Measurements from ENCODE around the gene FAM149A.

The FAM149A gene

GRCh38 chr4:186203406-186203805 lies 98.9 kb downstream of the FAM149A start:
- no peak for DNase-seq (ENCODE audit: low read depth)
- TF ChIP-seq CTCF (conservative IDR thresholded peaks at IDR 0.05; ENCODE audit: control insufficient read depth, insufficient read depth, low read depth, low read length), result no peak
- H3K4me3 ChIP-seq (ENCODE audit: control insufficient read depth, low read depth, low read length), result no peak overlapping the region

GRCh38 chr4:186204103-186204559 lies 99.6 kb downstream of the FAM149A start:
- no peak for TF ChIP-seq CTCF (conservative IDR thresholded peaks at IDR 0.05; ENCODE audit: control insufficient read depth, insufficient read depth, low read depth, low read length)
- DNase-seq (ENCODE audit: low read depth), result no peak
- no peak overlapping the region for H3K4me3 ChIP-seq (ENCODE audit: control insufficient read depth, low read depth, low read length)

GRCh38 chr4:186204686-186205085 lies 100.2 kb downstream of the FAM149A start:
- DNase-seq (ENCODE audit: low read depth), result no peak
- no peak for TF ChIP-seq CTCF (conservative IDR thresholded peaks at IDR 0.05; ENCODE audit: control insufficient read depth, insufficient read depth, low read depth, low read length)
- H3K4me3 ChIP-seq (ENCODE audit: control insufficient read depth, low read depth, low read length), result no peak overlapping the region

GRCh38 chr4:186205156-186205555 lies 100.7 kb downstream of the FAM149A start:
- no peak for DNase-seq (ENCODE audit: low read depth)
- TF ChIP-seq CTCF (conservative IDR thresholded peaks at IDR 0.05; ENCODE audit: control insufficient read depth, insufficient read depth, low read depth, low read length), result no peak

GRCh38 chr4:186216465-186217024 lies 112.0 kb downstream of the FAM149A start:
- TF ChIP-seq CTCF (conservative IDR thresholded peaks at IDR 0.05; ENCODE audit: control insufficient read depth, insufficient read depth, low read depth, low read length), result no peak
- DNase-seq (ENCODE audit: low read depth), result peak; percentile 51
- H3K4me3 ChIP-seq (ENCODE audit: control insufficient read depth, low read depth, low read length), result no peak overlapping the region

More at GRCh38 chr4:186205156-186205555, 100.7 kb downstream of the FAM149A start:
- no peak overlapping the region for H3K4me3 ChIP-seq (ENCODE audit: control insufficient read depth, low read depth, low read length)

GRCh38 chr4:186217733-186218293 lies 113.3 kb downstream of the FAM149A start:
- no peak for TF ChIP-seq CTCF (conservative IDR thresholded peaks at IDR 0.05; ENCODE audit: control insufficient read depth, insufficient read depth, low read depth, low read length)
- no peak for DNase-seq (ENCODE audit: low read depth)
- no peak overlapping the region for H3K4me3 ChIP-seq (ENCODE audit: control insufficient read depth, low read depth, low read length)
